HEK293 (cell line): Measurements from ENCODE around the gene CRYBB2.
"Not testable (repeated sequence)": the region's sequence is repeated elsewhere in the genome, so short reads cannot be mapped to it uniquely, and the experiment has no call there.

ENCODE experiments used
- MZF1 ChIP-seq: fragments of 450-650 bp; formaldehyde crosslinking; IDR thresholded peaks from 2 replicates; pipeline ENCODE4 v1.5.1; 2017; ENCODE audit warnings: missing biosample characterization, missing genetic modification characterization, borderline replicate concordance
- ZFP41 ChIP-seq: fragments of 450-650 bp; formaldehyde crosslinking; IDR thresholded peaks from 2 replicates; pipeline ENCODE4 v1.5.1; 2016; ENCODE audit warnings: missing biosample characterization, missing genetic modification characterization, borderline replicate concordance
- ZIC2 ChIP-seq: fragments of 450-650 bp; formaldehyde crosslinking; IDR thresholded peaks from 2 replicates; pipeline ENCODE4 v1.5.1; 2016; ENCODE audit warnings: missing biosample characterization, missing genetic modification characterization
- ZNF121 ChIP-seq: fragments of 450-650 bp; formaldehyde crosslinking; IDR thresholded peaks from 2 replicates; pipeline ENCODE4 v1.5.1; 2016; ENCODE audit warnings: missing biosample characterization, missing genetic modification characterization
- ZNF133 ChIP-seq: fragments of 450-650 bp; formaldehyde crosslinking; IDR thresholded peaks from 2 replicates; pipeline ENCODE4 v1.5.1; 2016; ENCODE audit warnings: missing biosample characterization, missing genetic modification characterization
- ZNF239 ChIP-seq: fragments of 450-650 bp; formaldehyde crosslinking; IDR thresholded peaks from 2 replicates; pipeline ENCODE4 v1.5.1; 2016; ENCODE audit warnings: missing biosample characterization, missing genetic modification characterization
- ZNF404 ChIP-seq: fragments of 450-650 bp; formaldehyde crosslinking; IDR thresholded peaks from 2 replicates; pipeline ENCODE4 v1.5.1; 2017; ENCODE audit warnings: missing biosample characterization, missing genetic modification characterization
- ZNF501 ChIP-seq: fragments of 450-650 bp; formaldehyde crosslinking; IDR thresholded peaks from 2 replicates; pipeline ENCODE4 v1.5.1; 2016; ENCODE audit warnings: missing biosample characterization, missing genetic modification characterization
- ZNF610 ChIP-seq: fragments of 450-650 bp; formaldehyde crosslinking; IDR thresholded peaks from 2 replicates; pipeline ENCODE4 v1.5.1; 2016; ENCODE audit warnings: missing biosample characterization, missing genetic modification characterization, borderline replicate concordance
- ZNF624 ChIP-seq: fragments of 450-650 bp; formaldehyde crosslinking; IDR thresholded peaks from 2 replicates; pipeline ENCODE4 v1.5.1; 2017; ENCODE audit warnings: missing biosample characterization, missing genetic modification characterization
- ZNF629 ChIP-seq: fragments of 450-650 bp; formaldehyde crosslinking; IDR thresholded peaks from 2 replicates; pipeline ENCODE4 v1.5.1; 2017; ENCODE audit warnings: missing biosample characterization, missing genetic modification characterization
- TF ChIP-seq, protein P1 (sequence below): fragments of 450-650 bp; formaldehyde crosslinking; IDR thresholded peaks from 2 replicates; pipeline ENCODE4 v1.5.1; 2016; ENCODE audit warnings: missing biosample characterization, missing genetic modification characterization
- TF ChIP-seq, protein P2 (sequence below): fragments of 450-650 bp; formaldehyde crosslinking; IDR thresholded peaks from 2 replicates; pipeline ENCODE4 v1.5.1; 2017; ENCODE audit warnings: missing biosample characterization, missing genetic modification characterization
- TF ChIP-seq, protein P3 (sequence below): fragments of 450-650 bp; formaldehyde crosslinking; IDR thresholded peaks from 2 replicates; pipeline ENCODE4 v1.5.1; 2016; ENCODE audit warnings: missing biosample characterization, missing genetic modification characterization

- TF ChIP-seq, protein P1, sequence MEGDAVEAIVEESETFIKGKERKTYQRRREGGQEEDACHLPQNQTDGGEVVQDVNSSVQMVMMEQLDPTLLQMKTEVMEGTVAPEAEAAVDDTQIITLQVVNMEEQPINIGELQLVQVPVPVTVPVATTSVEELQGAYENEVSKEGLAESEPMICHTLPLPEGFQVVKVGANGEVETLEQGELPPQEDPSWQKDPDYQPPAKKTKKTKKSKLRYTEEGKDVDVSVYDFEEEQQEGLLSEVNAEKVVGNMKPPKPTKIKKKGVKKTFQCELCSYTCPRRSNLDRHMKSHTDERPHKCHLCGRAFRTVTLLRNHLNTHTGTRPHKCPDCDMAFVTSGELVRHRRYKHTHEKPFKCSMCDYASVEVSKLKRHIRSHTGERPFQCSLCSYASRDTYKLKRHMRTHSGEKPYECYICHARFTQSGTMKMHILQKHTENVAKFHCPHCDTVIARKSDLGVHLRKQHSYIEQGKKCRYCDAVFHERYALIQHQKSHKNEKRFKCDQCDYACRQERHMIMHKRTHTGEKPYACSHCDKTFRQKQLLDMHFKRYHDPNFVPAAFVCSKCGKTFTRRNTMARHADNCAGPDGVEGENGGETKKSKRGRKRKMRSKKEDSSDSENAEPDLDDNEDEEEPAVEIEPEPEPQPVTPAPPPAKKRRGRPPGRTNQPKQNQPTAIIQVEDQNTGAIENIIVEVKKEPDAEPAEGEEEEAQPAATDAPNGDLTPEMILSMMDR: not testable (repeated sequence)
- TF ChIP-seq ZNF629, ZNF404, ZNF624, ZNF501, ZNF239, ZIC2, ZNF133, ZNF121, ZNF610, ZFP41, MZF1 (tag by site-specific recombination): not testable (repeated sequence)
- TF ChIP-seq, protein P2, sequence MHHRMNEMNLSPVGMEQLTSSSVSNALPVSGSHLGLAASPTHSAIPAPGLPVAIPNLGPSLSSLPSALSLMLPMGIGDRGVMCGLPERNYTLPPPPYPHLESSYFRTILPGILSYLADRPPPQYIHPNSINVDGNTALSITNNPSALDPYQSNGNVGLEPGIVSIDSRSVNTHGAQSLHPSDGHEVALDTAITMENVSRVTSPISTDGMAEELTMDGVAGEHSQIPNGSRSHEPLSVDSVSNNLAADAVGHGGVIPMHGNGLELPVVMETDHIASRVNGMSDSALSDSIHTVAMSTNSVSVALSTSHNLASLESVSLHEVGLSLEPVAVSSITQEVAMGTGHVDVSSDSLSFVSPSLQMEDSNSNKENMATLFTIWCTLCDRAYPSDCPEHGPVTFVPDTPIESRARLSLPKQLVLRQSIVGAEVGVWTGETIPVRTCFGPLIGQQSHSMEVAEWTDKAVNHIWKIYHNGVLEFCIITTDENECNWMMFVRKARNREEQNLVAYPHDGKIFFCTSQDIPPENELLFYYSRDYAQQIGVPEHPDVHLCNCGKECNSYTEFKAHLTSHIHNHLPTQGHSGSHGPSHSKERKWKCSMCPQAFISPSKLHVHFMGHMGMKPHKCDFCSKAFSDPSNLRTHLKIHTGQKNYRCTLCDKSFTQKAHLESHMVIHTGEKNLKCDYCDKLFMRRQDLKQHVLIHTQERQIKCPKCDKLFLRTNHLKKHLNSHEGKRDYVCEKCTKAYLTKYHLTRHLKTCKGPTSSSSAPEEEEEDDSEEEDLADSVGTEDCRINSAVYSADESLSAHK (tag by site-specific recombination): not testable (repeated sequence)
- TF ChIP-seq, protein P3, sequence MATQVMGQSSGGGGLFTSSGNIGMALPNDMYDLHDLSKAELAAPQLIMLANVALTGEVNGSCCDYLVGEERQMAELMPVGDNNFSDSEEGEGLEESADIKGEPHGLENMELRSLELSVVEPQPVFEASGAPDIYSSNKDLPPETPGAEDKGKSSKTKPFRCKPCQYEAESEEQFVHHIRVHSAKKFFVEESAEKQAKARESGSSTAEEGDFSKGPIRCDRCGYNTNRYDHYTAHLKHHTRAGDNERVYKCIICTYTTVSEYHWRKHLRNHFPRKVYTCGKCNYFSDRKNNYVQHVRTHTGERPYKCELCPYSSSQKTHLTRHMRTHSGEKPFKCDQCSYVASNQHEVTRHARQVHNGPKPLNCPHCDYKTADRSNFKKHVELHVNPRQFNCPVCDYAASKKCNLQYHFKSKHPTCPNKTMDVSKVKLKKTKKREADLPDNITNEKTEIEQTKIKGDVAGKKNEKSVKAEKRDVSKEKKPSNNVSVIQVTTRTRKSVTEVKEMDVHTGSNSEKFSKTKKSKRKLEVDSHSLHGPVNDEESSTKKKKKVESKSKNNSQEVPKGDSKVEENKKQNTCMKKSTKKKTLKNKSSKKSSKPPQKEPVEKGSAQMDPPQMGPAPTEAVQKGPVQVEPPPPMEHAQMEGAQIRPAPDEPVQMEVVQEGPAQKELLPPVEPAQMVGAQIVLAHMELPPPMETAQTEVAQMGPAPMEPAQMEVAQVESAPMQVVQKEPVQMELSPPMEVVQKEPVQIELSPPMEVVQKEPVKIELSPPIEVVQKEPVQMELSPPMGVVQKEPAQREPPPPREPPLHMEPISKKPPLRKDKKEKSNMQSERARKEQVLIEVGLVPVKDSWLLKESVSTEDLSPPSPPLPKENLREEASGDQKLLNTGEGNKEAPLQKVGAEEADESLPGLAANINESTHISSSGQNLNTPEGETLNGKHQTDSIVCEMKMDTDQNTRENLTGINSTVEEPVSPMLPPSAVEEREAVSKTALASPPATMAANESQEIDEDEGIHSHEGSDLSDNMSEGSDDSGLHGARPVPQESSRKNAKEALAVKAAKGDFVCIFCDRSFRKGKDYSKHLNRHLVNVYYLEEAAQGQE (tag by site-specific recombination): not testable (repeated sequence)
Measured at GRCh38 chr22:25267567-25267966, 48.1 kb downstream of the CRYBB2 start.
